Endodermal cell (in vitro differentiated cells): ENCODE data around the gene SPRED1. TPM values are rescaled to one million over a fixed set of nuclear protein-coding genes. Genes with fewer than 3 reads are reported as not detected.

ENCODE experiments used
- DNase-seq: peaks from one replicate; pipeline ENCODE4 v3.0.0-alpha.2; 2017
- H3K27ac ChIP-seq: 2 replicates; pipeline ENCODE4 v1.5.1; 2013; ENCODE audit warnings: mild to moderate bottlenecking, low read depth, low read length, moderate library complexity
- H3K27me3 ChIP-seq: 2 replicates; pipeline ENCODE4 v1.6.1; 2013; ENCODE audit warnings: mild to moderate bottlenecking, low read length, moderate library complexity; ENCODE audit not compliant: insufficient read depth, control insufficient read depth, poor library complexity, severe bottlenecking
- H3K36me3 ChIP-seq: 2 replicates; pipeline ENCODE4 v1.7.0; 2013; ENCODE audit warnings: mild to moderate bottlenecking, low read length, moderate library complexity; ENCODE audit not compliant: control insufficient read depth, insufficient read depth
- H3K4me1 ChIP-seq: one replicate; pipeline ENCODE4 v1.7.0; 2013; ENCODE audit warnings: low read length; ENCODE audit not compliant: control insufficient read depth, insufficient read depth
- H3K4me3 ChIP-seq: 2 replicates; pipeline ENCODE4 v1.5.1; 2013; ENCODE audit warnings: mild to moderate bottlenecking, low read length, moderate library complexity
- H3K9ac ChIP-seq: 2 replicates; pipeline ENCODE4 v1.6.1; 2013; ENCODE audit warnings: mild to moderate bottlenecking, low read length, moderate library complexity; ENCODE audit not compliant: poor library complexity, severe bottlenecking; ENCODE audit errors: extremely low read depth
- H3K9me3 ChIP-seq: 2 replicates; pipeline ENCODE4 v1.6.1; 2013; ENCODE audit warnings: mild to moderate bottlenecking, low read length, moderate library complexity; ENCODE audit not compliant: control insufficient read depth
- H3K27ac Mint-ChIP-seq: 2 replicates; pipeline ENCODE4 v1.8.0; 2020; ENCODE audit warnings: mixed read lengths
- H3K27me3 Mint-ChIP-seq: 2 replicates; pipeline ENCODE4 v1.8.0; 2021; ENCODE audit warnings: mild to moderate bottlenecking, mixed read lengths; ENCODE audit not compliant: insufficient read depth
- H3K36me3 Mint-ChIP-seq: 2 replicates; pipeline ENCODE4 v1.8.0; 2020; ENCODE audit warnings: low read depth, mixed read lengths
- H3K4me1 Mint-ChIP-seq: 2 replicates; pipeline ENCODE4 v1.8.0; 2020; ENCODE audit warnings: mixed read lengths
- H3K4me3 Mint-ChIP-seq: 2 replicates; pipeline ENCODE4 v1.8.0; 2020; ENCODE audit warnings: mild to moderate bottlenecking, moderate library complexity, mixed read lengths
- H3K9me3 Mint-ChIP-seq: 2 replicates; pipeline ENCODE4 v1.8.0; 2020; ENCODE audit warnings: mild to moderate bottlenecking, mixed read lengths
- WGBS, 2 experiments: methylation state at CpG; one replicate each; pipeline versions ENCODE4 v1.1.5 to v1.1.7; 2013; ENCODE audit warnings: missing lambda C conversion rate in 2 of 2, mixed read lengths in 1 of 2; ENCODE audit not compliant: insufficient coverage in 1 of 2, insufficient read length in 1 of 2; 5-methylcytosine and 5-hydroxymethylcytosine counted together
- total RNA-seq, 2 donors: library from RNA; stranded (reverse); fragmentation: NEBNext Ultra II Directional in 1 of 2; extraction: Animal tissue kit (Norgen Biotek cat#: 25700) in 1 of 2; gene quantifications; 2 replicates in 1 of 2; 3 replicates in 1 of 2; pipeline ENCODE4 v1.2.1, GENCODE V29; 2021
- TF ChIP-seq, protein P1 (sequence below): fragments of 200-600 bp; sonication (generic); conservative IDR thresholded peaks from 2 replicates; pipeline ENCODE4 v1.5.0; 2021; ENCODE audit warnings: antibody characterized with exemption, mild to moderate bottlenecking

SPRED1 gene
- total RNA-seq, 2 donors from 2014 or later = 50.8 to 61.7 TPM

- H3K4me1 Mint-ChIP-seq = peaks cover under 1% of the 10 kb centered on the region
- peaks cover 32% of the 10 kb centered on the region for H3K9me3 Mint-ChIP-seq
- H3K36me3 Mint-ChIP-seq = peaks cover 42% of the 10 kb centered on the region
- H3K9ac ChIP-seq = no peak overlapping the region
- H3K27ac Mint-ChIP-seq = no peak overlapping the region
- no peaks in the 10 kb centered on the region for H3K27me3 ChIP-seq
- no CpG with 5 or more reads among the region's 3 CpGs for WGBS, 2 experiments
- peaks cover 76% of the 10 kb centered on the region for H3K36me3 ChIP-seq
- peaks cover 29% of the 10 kb centered on the region for H3K9me3 ChIP-seq
- H3K4me3 Mint-ChIP-seq = no peak overlapping the region
- no peak overlapping the region for H3K27ac ChIP-seq
- DNase-seq = no peak
- TF ChIP-seq, protein P1, sequence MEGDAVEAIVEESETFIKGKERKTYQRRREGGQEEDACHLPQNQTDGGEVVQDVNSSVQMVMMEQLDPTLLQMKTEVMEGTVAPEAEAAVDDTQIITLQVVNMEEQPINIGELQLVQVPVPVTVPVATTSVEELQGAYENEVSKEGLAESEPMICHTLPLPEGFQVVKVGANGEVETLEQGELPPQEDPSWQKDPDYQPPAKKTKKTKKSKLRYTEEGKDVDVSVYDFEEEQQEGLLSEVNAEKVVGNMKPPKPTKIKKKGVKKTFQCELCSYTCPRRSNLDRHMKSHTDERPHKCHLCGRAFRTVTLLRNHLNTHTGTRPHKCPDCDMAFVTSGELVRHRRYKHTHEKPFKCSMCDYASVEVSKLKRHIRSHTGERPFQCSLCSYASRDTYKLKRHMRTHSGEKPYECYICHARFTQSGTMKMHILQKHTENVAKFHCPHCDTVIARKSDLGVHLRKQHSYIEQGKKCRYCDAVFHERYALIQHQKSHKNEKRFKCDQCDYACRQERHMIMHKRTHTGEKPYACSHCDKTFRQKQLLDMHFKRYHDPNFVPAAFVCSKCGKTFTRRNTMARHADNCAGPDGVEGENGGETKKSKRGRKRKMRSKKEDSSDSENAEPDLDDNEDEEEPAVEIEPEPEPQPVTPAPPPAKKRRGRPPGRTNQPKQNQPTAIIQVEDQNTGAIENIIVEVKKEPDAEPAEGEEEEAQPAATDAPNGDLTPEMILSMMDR = no peak
- no peaks in the 10 kb centered on the region for H3K4me1 ChIP-seq
- no peaks in the 10 kb centered on the region for H3K27me3 Mint-ChIP-seq
- H3K4me3 ChIP-seq = no peak overlapping the region
These were observed 41.5 kb downstream of the SPRED1 start for GRCh38 chr15:38294126-38294525.

DNA sequence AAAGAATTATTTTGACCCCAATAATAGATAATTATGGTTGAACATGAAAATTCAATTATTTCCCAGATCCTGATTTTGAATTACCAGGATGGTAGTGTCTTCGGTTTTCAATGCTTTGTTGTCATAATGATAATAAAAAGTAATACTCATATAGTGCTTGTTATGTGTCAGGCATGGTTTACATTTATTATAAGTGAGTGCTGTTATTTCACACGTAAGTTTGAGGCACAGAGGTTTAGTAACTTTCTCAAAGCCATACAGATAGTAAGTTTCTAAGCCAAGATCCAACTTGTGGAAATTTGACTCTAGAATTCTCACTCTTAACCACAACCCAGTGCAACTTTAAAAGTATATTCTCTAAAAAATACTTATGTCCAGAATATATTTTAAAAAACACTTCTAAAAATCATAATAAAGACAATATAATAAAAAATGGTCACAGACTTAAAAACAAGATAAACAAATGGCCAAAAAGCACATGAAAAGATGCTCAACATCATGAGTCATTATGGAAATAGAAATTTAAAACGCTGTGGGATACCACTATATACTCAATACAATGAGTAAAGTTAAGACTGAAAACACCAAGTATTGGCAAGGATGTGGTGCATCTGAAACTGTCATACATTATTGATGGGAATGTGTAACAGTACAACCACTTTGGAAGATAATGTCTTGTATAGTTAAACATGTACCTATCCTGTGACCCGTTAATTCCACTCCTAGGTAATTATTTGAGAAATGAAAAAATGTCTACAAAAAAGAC is 45.2 kb downstream of the SPRED1 start:
- no peak overlapping the region for H3K27ac ChIP-seq

DNA sequence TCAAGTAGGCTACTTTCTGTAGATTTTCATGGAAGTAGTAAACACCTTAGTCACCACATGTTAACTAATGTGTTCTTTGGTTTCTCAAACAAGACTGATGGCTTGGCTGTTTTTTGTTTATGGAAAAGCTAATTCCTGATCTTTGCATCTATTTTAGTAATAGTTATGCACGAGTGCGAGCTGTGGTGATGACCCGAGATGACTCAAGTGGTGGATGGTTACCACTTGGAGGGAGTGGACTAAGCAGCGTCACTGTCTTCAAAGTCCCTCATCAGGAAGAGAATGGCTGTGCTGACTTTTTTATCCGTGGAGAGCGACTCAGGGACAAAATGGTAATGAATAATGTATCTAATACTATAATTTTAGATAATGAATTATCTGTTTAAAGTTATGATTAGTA is 46.6 kb downstream of the SPRED1 start:
- no peaks in the 10 kb centered on the region for H3K9me3 Mint-ChIP-seq
- Histone ChIP-seq H3K36me3 (peaks cover 82% of the 10 kb centered on the region), H3K9ac (no peak overlapping the region), H3K9me3 (no peaks in the 10 kb centered on the region), H3K27ac (no peak overlapping the region), H3K4me1 (no peaks in the 10 kb centered on the region), H3K27me3 (no peaks in the 10 kb centered on the region), H3K4me3 (no peak overlapping the region)
- no peak overlapping the region for H3K27ac Mint-ChIP-seq
- DNase-seq = no peak
- H3K36me3 Mint-ChIP-seq = peaks cover 24% of the 10 kb centered on the region
- WGBS, 2 experiments = 92% methylated on average over 2 to 6 of the region's 6 CpGs
- no peak overlapping the region for H3K4me3 Mint-ChIP-seq
- H3K27me3 Mint-ChIP-seq = no peaks in the 10 kb centered on the region
- TF ChIP-seq, protein P1 = no peak
- H3K4me1 Mint-ChIP-seq = peaks cover 2% of the 10 kb centered on the region

More for the DNA sequence above, 45.2 kb downstream of the SPRED1 start:
- H3K4me3 ChIP-seq = no peak overlapping the region
- no peak overlapping the region for H3K4me3 Mint-ChIP-seq
- no peak overlapping the region for H3K27ac Mint-ChIP-seq
- peaks cover 2% of the 10 kb centered on the region for H3K4me1 Mint-ChIP-seq
- H3K36me3 Mint-ChIP-seq = peaks cover 30% of the 10 kb centered on the region
- H3K27me3 Mint-ChIP-seq = no peaks in the 10 kb centered on the region
- H3K9me3 Mint-ChIP-seq = no peaks in the 10 kb centered on the region
- H3K27me3 ChIP-seq = no peaks in the 10 kb centered on the region
- H3K36me3 ChIP-seq = peaks cover 75% of the 10 kb centered on the region
- 62 to 67% methylated on average over 1 to 3 of the region's 4 CpGs for WGBS, 2 experiments
- TF ChIP-seq, protein P1 = no peak
- H3K9ac ChIP-seq = no peak overlapping the region
- no peak for DNase-seq
- H3K4me1 ChIP-seq = no peaks in the 10 kb centered on the region
- H3K9me3 ChIP-seq = no peaks in the 10 kb centered on the region
